NCI-H345 (cell line): ENCODE data around the gene TTLL5.

Experiments used
- DNase-seq: peaks from one replicate; lab custom pipeline; 2025; lab: John Stamatoyannopoulos, UW

The TTLL5 gene

GRCh38 chr14:75861161-75861621, 200.1 kb downstream of the TTLL5 start:
- DNase-seq = no peak

DNA sequence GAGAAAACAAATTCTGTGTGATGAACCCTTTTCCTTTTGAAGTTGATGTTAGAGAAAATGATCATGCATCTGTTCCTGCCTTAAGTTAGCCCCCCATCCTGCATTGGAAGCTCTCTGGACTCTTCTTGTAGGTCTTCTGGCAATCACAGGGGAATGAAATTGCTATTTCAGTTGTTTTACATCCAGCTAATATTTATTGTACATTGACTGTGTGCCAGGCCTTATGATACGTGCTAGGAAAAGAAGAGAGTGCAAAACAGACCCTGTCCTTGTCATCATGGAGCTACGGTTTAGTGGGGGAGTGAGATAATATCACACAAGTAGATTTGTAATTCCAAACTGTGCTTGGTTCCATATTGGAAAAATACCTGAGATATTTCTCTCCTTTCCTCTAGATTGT, 202.2 kb downstream of the TTLL5 start:
- no peak for DNase-seq

DNA sequence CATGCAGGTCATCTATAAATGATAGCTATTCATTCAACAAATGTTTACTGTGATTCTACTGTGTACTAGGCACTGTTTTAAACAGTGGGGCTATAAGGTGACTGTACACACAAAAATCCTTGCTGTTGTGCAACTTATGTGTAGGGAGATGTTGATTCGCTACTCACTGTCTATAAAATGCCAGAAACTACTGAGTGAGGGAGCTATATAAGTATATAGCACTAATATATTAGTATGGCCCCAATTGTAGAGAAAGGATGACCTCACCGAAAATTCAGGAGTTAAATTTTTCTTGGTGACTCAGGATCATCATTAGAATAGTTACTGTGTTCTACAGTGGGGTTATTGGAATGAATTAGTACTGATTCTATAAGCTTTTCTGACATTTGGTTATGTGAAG, 203.3 kb downstream of the TTLL5 start:
- no peak for DNase-seq

- no peak for DNase-seq
Observed at GRCh38 chr14:75865531-75865930, 204.5 kb downstream of the TTLL5 start.

- no peak for DNase-seq
Observed at GRCh38 chr14:75866970-75867369, 205.9 kb downstream of the TTLL5 start.

- DNase-seq = no peak
Observed at GRCh38 chr14:75871181-75871880, 210.3 kb downstream of the TTLL5 start.

DNA sequence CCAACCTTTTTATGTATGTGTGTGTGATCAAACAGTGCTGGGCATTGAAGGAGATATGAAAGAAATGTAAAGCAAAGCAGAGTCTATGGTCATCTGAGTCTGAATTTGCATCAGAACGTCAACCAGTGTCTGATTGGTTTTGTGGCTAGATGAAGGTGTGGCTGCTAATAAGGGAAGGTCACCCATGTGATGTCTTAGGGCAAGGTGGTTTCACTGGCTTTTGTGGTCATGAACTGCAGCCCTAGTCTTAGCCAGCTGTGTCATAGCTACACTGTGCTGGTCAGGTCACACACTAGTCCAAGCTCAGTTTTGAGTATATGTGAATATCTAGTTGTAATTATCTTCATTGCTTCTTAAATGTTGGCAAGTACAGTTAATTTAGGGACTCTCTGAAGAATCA, 214.9 kb downstream of the TTLL5 start:
- no peak for DNase-seq

DNA sequence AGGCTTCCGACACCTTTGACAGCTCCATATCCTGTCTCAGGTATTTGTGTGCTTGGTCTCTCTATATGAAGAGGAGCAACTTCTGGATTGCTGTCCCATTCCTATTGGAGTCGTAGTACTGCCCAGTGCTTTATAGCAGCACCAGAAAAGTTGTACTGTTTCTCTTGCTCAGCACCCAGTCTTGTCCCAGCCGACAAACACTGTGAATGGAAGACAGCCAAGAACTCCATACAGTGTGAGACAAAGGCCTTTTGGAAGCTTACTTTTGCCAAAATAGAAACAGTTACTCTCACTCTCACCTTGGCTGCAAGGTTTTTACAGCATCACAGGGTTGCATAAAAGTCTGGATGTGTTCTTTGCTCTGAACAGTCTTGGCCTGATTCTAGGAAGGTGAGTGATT, 215.5 kb downstream of the TTLL5 start:
- no peak for DNase-seq

DNA sequence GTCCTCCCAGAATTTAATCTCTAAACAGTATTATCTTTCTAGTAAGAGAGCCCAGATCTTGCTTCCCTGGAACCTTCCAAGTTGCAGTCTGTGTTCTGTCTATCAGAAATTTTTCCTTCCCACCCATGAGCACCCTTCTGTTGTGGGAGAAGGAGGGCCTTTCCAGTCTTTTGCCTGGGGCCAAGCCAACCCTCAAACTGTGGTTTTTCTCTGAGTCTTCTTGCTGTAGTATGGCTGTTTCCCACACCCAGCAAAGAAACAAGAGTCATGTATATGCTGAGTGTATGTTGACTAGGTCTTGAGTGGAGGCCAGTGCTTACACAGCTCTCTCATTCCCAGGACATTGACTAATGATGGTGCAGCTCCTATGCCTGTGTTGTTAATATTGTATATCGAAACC, 216.2 kb downstream of the TTLL5 start:
- DNase-seq = no peak

DNA sequence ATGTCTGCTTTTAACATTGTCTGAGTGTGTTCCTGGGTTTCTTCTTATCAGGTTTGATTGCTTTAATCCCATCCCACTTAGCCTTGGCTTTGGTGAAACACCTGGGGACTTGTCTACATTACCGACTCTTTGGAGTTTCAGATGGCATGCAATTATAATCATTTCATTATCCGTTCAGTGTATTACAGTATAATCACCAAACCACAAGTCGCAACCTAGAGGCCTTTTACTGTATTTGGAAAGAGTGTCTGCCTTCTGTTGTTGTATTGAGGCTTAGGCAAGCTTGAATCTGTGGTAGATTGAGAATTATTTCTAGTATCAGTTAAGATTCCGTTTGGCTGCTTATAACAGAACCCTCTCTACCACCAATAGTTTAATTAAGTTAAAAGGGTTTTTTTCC, 216.8 kb downstream of the TTLL5 start:
- DNase-seq = no peak

GRCh38 chr14:75879031-75879430, 218.0 kb downstream of the TTLL5 start:
- DNase-seq = no peak

DNA sequence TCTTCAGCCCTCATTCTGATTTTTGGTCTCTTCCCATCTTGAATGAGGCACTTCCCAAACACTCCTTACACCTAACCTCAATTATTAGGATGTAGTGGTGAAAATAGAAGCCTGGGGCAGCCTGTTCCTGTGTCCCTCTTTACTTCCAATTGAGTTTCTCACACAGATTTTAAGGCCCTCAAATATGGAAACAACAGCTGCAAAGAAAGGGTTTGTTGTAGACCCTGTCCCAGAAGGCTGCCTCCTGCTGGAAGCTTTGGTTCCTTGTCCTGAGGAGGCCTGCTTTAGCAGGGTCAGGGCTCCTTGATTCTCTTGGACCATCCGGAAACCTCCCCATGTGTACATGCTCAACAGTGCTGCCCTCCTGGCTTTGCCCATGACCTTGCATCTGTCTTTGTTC, 219.5 kb downstream of the TTLL5 start:
- no peak for DNase-seq

- DNase-seq = no peak
Observed at GRCh38 chr14:75881994-75882393, 220.9 kb downstream of the TTLL5 start.

DNA sequence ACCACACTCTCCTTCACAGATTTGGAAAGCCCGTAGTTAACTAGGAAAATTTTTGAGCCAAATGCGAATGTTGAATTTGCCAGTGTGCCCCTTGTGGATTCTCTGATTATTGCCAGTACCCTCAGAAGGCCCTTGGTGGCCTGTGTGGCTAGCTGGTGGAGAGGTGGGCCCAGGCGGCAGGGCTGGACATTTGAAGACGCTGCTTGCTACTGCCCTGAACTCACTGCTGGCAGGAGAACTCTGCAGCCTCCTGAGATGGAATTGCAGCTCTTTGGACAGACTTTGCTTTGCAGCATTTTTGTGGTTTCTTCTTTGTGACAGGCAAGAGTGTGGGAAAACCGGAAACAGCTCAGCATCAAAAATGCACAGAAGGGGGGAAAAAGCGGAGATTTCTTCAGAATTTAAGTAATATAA, 223.2 kb downstream of the TTLL5 start:
- no peak for DNase-seq

- DNase-seq = no peak
Observed at GRCh38 chr14:75885829-75886228, 224.8 kb downstream of the TTLL5 start.

DNA sequence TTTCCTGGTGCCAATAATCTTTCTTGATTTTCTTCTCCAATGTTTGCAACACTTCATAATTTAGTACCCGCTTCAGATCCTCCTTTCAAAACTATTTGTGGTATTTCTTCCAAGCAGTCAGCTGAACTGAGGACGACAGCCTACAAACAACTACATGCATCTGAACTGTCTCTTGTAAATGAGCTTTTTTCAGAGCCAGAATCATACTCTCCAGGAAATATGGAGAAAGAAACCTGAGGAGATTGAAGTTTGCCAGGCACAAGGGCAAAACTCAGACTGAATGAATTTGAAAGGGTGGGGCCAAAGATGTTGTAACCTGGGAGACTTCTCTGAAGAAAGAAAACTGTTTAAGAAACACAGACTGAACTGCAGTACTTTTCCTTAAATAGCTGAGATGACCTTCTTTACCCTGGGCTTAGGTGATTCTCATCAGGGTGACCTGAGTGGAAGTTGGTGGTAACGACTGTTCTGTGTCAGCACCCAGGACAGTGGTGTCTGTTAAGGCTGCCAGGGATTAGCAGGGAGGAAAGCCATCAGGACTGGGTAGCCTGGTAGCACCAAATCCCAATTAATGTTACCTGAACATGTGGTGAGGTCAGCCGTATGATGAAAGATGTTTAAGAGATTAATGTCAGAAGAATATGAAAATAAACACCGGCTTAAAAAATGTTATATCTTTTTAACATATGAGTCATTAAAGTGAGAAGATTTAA, 225.7 kb downstream of the TTLL5 start:
- no peak for DNase-seq

GRCh38 chr14:75888945-75889344, 227.9 kb downstream of the TTLL5 start:
- DNase-seq = no peak

GRCh38 chr14:75896341-75896740, 235.3 kb downstream of the TTLL5 start:
- DNase-seq = no peak

GRCh38 chr14:75904311-75904710, 243.3 kb downstream of the TTLL5 start:
- no peak for DNase-seq

DNA sequence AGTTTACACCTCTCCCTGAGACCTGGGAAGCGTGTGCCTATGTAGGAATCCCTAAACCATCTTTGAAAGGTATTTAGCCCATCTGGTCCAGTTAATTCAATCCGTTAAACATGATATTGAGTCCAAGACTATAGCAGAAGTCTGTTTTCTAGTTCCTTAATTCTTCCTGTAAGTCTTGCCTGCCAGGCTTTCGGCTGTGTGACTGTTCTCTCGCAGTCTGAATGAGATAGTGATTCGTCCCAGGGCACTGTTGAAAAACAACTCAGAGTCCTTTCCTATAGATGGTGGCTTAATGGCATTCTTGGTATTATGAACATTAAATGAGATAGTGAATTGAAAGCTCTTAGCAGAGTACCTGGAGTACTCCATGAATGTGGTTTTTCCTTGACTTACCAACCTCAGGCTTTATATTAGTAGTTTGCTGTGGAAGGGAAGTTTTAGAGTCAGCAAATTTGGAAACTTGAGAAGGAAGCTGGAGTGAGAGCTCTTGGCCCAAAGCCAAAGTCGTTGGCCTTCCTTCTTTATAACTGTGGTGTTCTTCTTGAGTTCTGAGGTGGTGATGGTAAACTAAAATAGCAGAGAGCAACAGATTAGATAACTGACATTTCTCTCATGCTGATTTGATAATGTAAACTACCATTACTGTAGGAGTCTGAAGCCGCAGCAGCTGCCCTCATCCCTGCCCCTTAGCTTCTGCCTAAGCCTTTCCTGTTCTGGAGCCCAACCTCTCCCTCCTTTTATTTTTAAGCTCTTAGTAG, 244.3 kb downstream of the TTLL5 start:
- no peak for DNase-seq

- no peak for DNase-seq
Observed at GRCh38 chr14:75906228-75906627, 245.2 kb downstream of the TTLL5 start.

GRCh38 chr14:75906680-75907280, 245.7 kb downstream of the TTLL5 start:
- DNase-seq = peak; percentile 49
